HFFc6 (cell line): ENCODE results near the gene SCN4B. TPM values are rescaled to one million over a fixed set of nuclear protein-coding genes. Genes with fewer than 3 reads are reported as not detected.

Experiments used
- DNase-seq: peaks from one replicate; pipeline ENCODE4 v3.0.0-alpha.2; 2018
- H3K27ac Mint-ChIP-seq: 2 replicates; pipeline ENCODE4 v1.8.0; 2020; ENCODE audit warnings: mild to moderate bottlenecking, mixed read lengths
- H3K27me3 Mint-ChIP-seq: 2 replicates; pipeline ENCODE4 v1.8.0; 2021; ENCODE audit warnings: mild to moderate bottlenecking, moderate library complexity, mixed read lengths; ENCODE audit not compliant: insufficient read depth
- H3K36me3 Mint-ChIP-seq: 2 replicates; pipeline ENCODE4 v1.8.0; 2021; ENCODE audit warnings: low read depth, mixed read lengths
- H3K4me1 Mint-ChIP-seq: 2 replicates; pipeline ENCODE4 v1.8.0; 2020; ENCODE audit warnings: low read depth, mixed read lengths
- H3K4me3 Mint-ChIP-seq: 2 replicates; pipeline ENCODE4 v1.8.0; 2020; ENCODE audit warnings: mild to moderate bottlenecking, moderate library complexity, mixed read lengths
- H3K9me3 Mint-ChIP-seq: 2 replicates; pipeline ENCODE4 v1.8.0; 2020; ENCODE audit warnings: mild to moderate bottlenecking, mixed read lengths
- CTCF ChIP-seq: fragments of 200-600 bp; sonication (generic); IDR thresholded peaks from 2 replicates; pipeline ENCODE4 v1.5.0; 2021; ENCODE audit warnings: antibody characterized with exemption, mild to moderate bottlenecking
- total RNA-seq, 6 experiments: library from RNA; stranded (reverse); fragmentation: NEBNext Ultra II Directional; extraction: Animal tissue kit (Norgen Biotek cat#: 25700); gene quantifications; 2 replicates in 1 of 6; 3 replicates in 5 of 6; pipeline ENCODE4 v1.2.3, GENCODE V29; 2021

Gene SCN4B
- total RNA-seq, 6 experiments from 2014 or later: 0.07 to 0.10 TPM; not detected in 4

- H3K36me3 Mint-ChIP-seq: no peaks in the 10 kb centered on the region
- no peaks in the 10 kb centered on the region for H3K9me3 Mint-ChIP-seq
- no peaks in the 10 kb centered on the region for H3K4me1 Mint-ChIP-seq
- H3K4me3 Mint-ChIP-seq: no peak overlapping the region
- DNase-seq: no peak
- H3K27ac Mint-ChIP-seq: no peak overlapping the region
- peaks cover 75% of the 10 kb centered on the region for H3K27me3 Mint-ChIP-seq
- no peak for TF ChIP-seq CTCF
These were observed 893 bp upstream of the SCN4B start for GRCh38 chr11:118153516-118153915.

- Mint-ChIP-seq H3K4me1 (no peaks in the 10 kb centered on the region), H3K36me3 (no peaks in the 10 kb centered on the region), H3K9me3 (no peaks in the 10 kb centered on the region), H3K27ac (no peak overlapping the region), H3K4me3 (no peak overlapping the region), H3K27me3 (peaks cover 71% of the 10 kb centered on the region)
- DNase-seq: no peak
- no peak for TF ChIP-seq CTCF
These were observed 537 bp downstream of the SCN4B start for GRCh38 chr11:118152020-118152551.

GRCh38 chr11:118151431-118151830 is 1.2 kb downstream of the SCN4B start:
- Mint-ChIP-seq H3K27ac (no peak overlapping the region), H3K4me3 (no peak overlapping the region), H3K9me3 (no peaks in the 10 kb centered on the region), H3K36me3 (no peaks in the 10 kb centered on the region), H3K4me1 (no peaks in the 10 kb centered on the region), H3K27me3 (peaks cover 68% of the 10 kb centered on the region)
- no peak for TF ChIP-seq CTCF
- no peak for DNase-seq

GRCh38 chr11:118149493-118149892 is 3.1 kb downstream of the SCN4B start:
- H3K4me1 Mint-ChIP-seq: no peaks in the 10 kb centered on the region
- H3K4me3 Mint-ChIP-seq: no peak overlapping the region
- peaks cover 55% of the 10 kb centered on the region for H3K27me3 Mint-ChIP-seq
- no peaks in the 10 kb centered on the region for H3K9me3 Mint-ChIP-seq
- no peak for TF ChIP-seq CTCF
- no peak for DNase-seq
- H3K36me3 Mint-ChIP-seq: no peaks in the 10 kb centered on the region
- H3K27ac Mint-ChIP-seq: no peak overlapping the region

GRCh38 chr11:118148856-118149255 is 3.8 kb downstream of the SCN4B start:
- no peak overlapping the region for H3K4me3 Mint-ChIP-seq
- no peak overlapping the region for H3K27ac Mint-ChIP-seq
- H3K9me3 Mint-ChIP-seq: no peaks in the 10 kb centered on the region
- no peaks in the 10 kb centered on the region for H3K4me1 Mint-ChIP-seq
- no peak for DNase-seq
- no peaks in the 10 kb centered on the region for H3K36me3 Mint-ChIP-seq
- no peak for TF ChIP-seq CTCF
- peaks cover 55% of the 10 kb centered on the region for H3K27me3 Mint-ChIP-seq

- H3K9me3 Mint-ChIP-seq: no peaks in the 10 kb centered on the region
- H3K4me1 Mint-ChIP-seq: no peaks in the 10 kb centered on the region; the same call in 1 of the 2 replicates
- no peak overlapping the region for H3K4me3 Mint-ChIP-seq
- TF ChIP-seq CTCF: no peak
- H3K27ac Mint-ChIP-seq: no peak overlapping the region
- no peak for DNase-seq
- no peaks in the 10 kb centered on the region for H3K36me3 Mint-ChIP-seq
- peaks cover 52% of the 10 kb centered on the region for H3K27me3 Mint-ChIP-seq
These were observed 4.4 kb downstream of the SCN4B start for GRCh38 chr11:118148240-118148639.
